GM18502 (cell line): Measurements from ENCODE around the gene FAM89B.

Experiments
- ATAC-seq: cut with Tn5 transposase; IDR thresholded peaks from one replicate; pipeline ENCODE4 v1.9.1; 2021; ENCODE audit warnings: mild to moderate bottlenecking; ENCODE audit not compliant: unreplicated experiment, poor library complexity

Gene FAM89B

GRCh38 chr11:65620666-65621065 lies 48.3 kb downstream of the FAM89B start:
- no peak for ATAC-seq

- no peak for ATAC-seq
Measured at GRCh38 chr11:65621460-65621859, 49.1 kb downstream of the FAM89B start.

- no peak for ATAC-seq
Measured at GRCh38 chr11:65622011-65622410, 49.7 kb downstream of the FAM89B start.

GRCh38 chr11:65623177-65623576 lies 50.8 kb downstream of the FAM89B start:
- no peak for ATAC-seq
